WI38 (cell line): Measurements from ENCODE around the gene ABLIM3.

Experiments used
- H3K4me3 ChIP-seq: 2 replicates; pipeline ENCODE4 v1.5.1; 2011; ENCODE audit warnings: low read depth, mild to moderate bottlenecking, control low read depth, low read length
- TF ChIP-seq, protein P1 (sequence below): IDR thresholded peaks from 2 replicates; pipeline ENCODE4 v1.5.1; 2012; ENCODE audit warnings: low read depth, mild to moderate bottlenecking, control low read depth, low read length

Gene ABLIM3

DNA sequence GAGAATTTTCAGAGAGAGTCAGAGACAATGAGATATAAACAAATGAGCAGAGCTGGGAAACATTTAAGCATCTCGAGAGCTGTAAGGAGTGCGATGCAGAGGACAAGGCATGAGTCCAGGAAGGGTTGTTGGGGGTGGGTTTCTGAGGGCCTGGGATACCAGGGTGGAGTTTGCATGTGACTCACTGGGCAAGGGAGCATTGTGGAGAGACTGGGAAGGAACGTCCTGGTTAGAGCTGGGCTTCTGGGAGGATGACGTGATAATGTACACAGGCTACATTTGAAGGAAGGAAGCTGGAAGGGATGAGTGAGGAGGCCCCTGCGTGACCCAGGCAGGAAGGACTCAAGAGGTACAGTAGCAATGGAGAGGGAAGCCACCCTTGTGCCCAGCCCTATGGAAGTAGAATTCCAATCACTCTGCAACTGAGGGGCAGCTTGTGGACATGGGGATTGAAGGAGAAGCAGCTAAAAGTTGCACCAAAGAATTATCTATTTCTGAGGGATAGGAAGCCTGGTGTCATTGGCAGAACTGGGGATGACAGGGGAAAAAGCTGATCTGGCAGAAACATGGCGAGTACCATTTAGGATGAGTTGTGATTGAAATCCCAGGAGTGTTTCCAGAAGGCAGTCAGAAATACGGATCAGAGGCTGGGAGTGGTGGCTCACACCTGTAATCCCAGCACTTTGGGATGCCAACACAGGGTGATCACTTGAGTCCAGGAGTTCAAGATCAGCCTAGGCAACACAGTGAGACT, 71.1 kb downstream of the ABLIM3 start:
- TF ChIP-seq, protein P1, sequence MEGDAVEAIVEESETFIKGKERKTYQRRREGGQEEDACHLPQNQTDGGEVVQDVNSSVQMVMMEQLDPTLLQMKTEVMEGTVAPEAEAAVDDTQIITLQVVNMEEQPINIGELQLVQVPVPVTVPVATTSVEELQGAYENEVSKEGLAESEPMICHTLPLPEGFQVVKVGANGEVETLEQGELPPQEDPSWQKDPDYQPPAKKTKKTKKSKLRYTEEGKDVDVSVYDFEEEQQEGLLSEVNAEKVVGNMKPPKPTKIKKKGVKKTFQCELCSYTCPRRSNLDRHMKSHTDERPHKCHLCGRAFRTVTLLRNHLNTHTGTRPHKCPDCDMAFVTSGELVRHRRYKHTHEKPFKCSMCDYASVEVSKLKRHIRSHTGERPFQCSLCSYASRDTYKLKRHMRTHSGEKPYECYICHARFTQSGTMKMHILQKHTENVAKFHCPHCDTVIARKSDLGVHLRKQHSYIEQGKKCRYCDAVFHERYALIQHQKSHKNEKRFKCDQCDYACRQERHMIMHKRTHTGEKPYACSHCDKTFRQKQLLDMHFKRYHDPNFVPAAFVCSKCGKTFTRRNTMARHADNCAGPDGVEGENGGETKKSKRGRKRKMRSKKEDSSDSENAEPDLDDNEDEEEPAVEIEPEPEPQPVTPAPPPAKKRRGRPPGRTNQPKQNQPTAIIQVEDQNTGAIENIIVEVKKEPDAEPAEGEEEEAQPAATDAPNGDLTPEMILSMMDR: no peak
- H3K4me3 ChIP-seq: no peak overlapping the region

DNA sequence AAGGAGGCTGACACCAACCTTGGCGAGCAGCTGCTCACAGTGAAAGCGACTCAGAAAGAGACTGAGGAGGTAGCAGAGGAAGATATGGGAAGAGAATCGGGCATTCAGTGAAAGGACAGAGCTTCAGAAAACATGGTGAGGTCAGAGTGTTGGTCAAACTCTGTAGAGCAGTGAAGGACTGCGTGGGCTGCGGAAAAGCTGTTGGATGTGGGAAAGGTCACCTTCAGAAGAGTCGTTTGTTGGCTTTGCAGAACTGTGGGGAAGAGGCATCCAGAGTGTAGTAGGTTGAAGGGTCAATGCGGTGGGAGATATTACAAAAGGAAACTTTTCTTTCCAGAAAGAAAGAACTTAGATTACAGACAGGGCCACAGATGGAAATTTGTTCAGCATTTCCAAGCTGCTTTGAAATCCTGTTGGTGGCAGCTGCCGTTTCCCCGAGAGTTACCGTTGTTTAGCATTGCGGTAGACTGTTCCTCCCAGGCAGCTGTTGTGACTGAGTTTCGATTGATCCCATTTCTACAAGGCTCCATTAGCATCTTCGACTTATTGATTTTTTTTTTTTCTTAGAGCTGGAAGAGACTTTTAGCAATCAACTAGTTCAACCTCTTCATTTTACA, 72.1 kb downstream of the ABLIM3 start:
- H3K4me3 ChIP-seq: no peak overlapping the region
- TF ChIP-seq, protein P1: no peak

DNA sequence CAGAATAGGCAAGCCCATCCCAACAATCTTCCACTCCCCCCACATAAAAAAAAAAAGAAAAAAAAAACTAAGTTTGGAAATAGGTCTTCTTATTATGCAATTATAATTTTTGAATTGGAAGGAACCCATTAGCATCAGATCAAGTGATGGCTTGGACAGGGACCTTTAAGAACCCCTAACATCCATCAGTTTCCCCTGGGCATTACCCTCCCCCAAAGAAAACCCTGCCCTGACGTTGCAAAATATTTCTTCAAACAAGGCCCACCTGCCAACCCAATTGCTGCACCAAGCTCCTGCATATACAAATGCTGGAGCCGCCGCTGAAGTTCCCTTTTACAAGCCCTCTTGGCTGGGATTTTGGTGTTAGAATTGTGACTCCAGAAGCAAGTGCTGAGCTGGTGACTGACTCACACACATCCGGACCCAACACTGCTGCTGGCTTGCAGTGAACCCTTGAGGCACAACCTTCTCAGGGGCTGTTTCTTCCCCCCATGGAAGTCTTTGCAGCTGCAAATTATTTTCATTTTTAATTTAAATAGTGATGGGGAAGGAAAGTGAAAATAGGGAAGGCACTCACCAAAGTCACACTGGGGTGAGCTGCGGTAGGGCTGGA, 74.3 kb downstream of the ABLIM3 start:
- TF ChIP-seq, protein P1: no peak
- no peak overlapping the region for H3K4me3 ChIP-seq

DNA sequence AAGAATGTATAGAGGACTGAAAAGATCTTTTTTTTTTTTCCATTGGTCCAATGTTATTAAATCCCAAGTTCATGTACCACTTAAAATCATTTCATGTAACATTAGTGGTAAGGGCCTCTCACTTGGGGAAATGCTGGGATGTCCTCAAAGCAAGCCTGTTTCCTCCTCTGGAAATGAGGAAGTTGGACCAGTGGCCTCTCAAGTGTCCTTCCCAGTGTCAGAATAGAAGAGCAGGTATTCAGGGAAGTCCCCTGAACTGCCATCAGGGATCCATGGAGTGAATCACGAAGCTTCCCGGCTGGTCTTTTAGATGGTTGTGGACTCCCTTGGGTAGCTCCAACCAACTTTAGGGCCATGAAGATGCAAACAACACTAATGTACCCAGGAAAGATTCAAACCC, 75.2 kb downstream of the ABLIM3 start:
- TF ChIP-seq, protein P1: no peak
- no peak overlapping the region for H3K4me3 ChIP-seq

DNA sequence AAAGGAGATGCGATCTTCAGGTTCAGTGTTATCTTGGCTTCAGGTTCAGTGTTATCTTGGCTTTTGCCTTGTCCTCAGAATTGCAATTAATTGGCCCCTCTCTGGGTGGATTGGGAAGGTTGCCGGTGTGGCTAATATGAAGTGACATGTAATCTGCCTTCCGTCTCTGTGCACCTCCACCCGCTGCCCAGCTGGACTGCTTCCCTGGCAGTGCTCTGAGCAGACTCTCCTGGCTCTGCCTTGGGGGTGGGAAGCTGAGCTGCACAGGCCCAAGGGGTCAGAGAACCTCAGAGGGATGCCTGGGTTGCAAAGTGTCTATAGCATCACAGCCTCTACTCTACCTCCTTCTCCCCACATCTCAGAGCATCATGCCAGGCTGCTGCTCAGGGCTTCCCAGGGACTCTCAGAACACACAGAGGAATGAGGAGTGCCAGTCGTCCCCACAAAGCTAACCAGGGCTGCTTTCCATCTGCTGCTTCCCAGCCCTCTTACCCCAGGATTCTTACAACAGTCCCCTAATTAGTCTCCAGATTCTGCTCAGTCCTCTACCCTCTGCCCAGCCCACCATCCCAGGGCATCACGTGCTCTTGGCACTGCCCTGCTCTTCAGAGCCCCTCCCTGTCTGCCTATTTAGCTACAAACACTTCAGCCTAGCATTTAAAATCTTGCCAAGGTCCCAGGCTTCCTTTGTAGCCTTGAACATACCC, 76.0 kb downstream of the ABLIM3 start:
- H3K4me3 ChIP-seq: no peak overlapping the region
- TF ChIP-seq, protein P1: no peak

DNA sequence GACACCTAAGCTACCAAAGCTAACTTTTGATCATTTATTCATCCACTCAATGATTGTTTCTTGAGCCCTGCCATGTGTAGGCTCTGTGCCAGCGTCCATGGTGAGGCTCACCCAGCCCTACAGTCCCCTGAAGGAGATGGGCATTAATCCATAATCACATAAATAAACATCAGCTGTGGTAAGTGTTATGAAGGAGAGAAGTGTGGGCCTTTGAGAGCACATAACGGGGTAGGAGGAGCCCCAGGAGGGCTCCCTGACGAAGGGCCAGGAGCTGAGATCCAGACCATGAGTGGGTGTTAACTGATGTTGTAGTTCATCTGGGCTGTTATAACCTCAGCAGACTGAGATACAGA, 76.5 kb downstream of the ABLIM3 start:
- no peak overlapping the region for H3K4me3 ChIP-seq
- TF ChIP-seq, protein P1: no peak
